RWPE2 (cell line): ENCODE measurements around the gene AMH.

ENCODE experiments used
- ATAC-seq: fragments of 200-7000 bp; cut with Tn5 transposase; 3 replicates; pipeline ENCODE4 v1.9.1; 2021; ENCODE audit warnings: low read depth
- DNase-seq: peaks from one replicate; pipeline ENCODE4 v3.0.0-alpha.2; 2020; ENCODE audit warnings: low spot score
- H3K27ac ChIP-seq: fragments of 450-650 bp; 2 replicates; pipeline ENCODE4 v1.5.1; 2017; ENCODE audit warnings: mild to moderate bottlenecking; ENCODE audit not compliant: poor library complexity, severe bottlenecking
- H3K27me3 ChIP-seq: fragments of 250-450 bp; sonication (Bioruptor Pico); 2 replicates; pipeline ENCODE4 v1.5.1; 2021; ENCODE audit warnings: mild to moderate bottlenecking, moderate library complexity; ENCODE audit not compliant: insufficient read depth, poor library complexity, severe bottlenecking
- H3K36me3 ChIP-seq: fragments of 250-450 bp; sonication (Bioruptor Pico); 2 replicates; pipeline ENCODE4 v1.5.1; 2020; ENCODE audit warnings: low read depth, mild to moderate bottlenecking, moderate library complexity
- H3K4me1 ChIP-seq: fragments of 250-450 bp; sonication (Bioruptor Pico); 2 replicates; pipeline ENCODE4 v1.5.1; 2021; ENCODE audit warnings: mild to moderate bottlenecking, moderate library complexity; ENCODE audit not compliant: insufficient read depth, poor library complexity, severe bottlenecking
- H3K4me3 ChIP-seq: fragments of 250-450 bp; sonication (Bioruptor Pico); 2 replicates; pipeline ENCODE4 v1.5.1; 2021; ENCODE audit warnings: mild to moderate bottlenecking, moderate library complexity; ENCODE audit not compliant: severe bottlenecking
- H3K9me3 ChIP-seq: fragments of 250-450 bp; sonication (Bioruptor Pico); 2 replicates; pipeline ENCODE4 v1.5.1; 2021; ENCODE audit warnings: mild to moderate bottlenecking, moderate library complexity; ENCODE audit not compliant: severe bottlenecking
- TF ChIP-seq, protein P1 (sequence below): fragments of 450-650 bp; IDR thresholded peaks from one replicate; pipeline ENCODE4 v1.5.1; 2017; ENCODE audit warnings: mild to moderate bottlenecking, moderate library complexity; ENCODE audit not compliant: poor library complexity, severe bottlenecking

AMH gene

DNA sequence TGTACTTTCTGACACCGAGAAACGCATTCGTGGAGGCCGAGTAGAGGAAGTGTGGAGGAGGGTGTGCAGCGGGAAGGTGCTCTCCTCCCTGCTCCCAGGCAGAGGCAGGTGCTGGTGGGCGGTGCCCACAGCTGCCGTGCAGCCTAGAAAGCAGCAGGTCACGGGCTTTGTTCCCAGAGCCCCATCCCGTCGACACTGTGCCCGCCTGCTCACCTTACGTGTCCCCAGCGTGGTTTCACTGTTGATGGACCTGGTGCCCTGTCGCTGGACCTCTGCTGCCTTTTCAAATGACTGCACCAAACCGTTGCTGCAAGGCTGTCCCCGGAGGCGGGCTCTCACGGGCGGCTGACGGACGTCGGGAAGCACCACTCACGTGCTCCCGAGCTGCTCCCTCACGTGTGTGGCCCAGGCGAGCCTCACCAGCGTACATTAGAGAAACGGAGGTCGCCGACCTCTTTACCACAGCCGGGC, 33.8 kb upstream of the AMH start:
- no peak overlapping the region for H3K27ac ChIP-seq
- H3K4me1 ChIP-seq: no peaks in the 10 kb centered on the region
- peaks cover 75% of the 10 kb centered on the region for H3K36me3 ChIP-seq
- H3K9me3 ChIP-seq: no peaks in the 10 kb centered on the region
- DNase-seq: no peak
- no peak for ATAC-seq
- no peak overlapping the region for H3K4me3 ChIP-seq
- TF ChIP-seq, protein P1, sequence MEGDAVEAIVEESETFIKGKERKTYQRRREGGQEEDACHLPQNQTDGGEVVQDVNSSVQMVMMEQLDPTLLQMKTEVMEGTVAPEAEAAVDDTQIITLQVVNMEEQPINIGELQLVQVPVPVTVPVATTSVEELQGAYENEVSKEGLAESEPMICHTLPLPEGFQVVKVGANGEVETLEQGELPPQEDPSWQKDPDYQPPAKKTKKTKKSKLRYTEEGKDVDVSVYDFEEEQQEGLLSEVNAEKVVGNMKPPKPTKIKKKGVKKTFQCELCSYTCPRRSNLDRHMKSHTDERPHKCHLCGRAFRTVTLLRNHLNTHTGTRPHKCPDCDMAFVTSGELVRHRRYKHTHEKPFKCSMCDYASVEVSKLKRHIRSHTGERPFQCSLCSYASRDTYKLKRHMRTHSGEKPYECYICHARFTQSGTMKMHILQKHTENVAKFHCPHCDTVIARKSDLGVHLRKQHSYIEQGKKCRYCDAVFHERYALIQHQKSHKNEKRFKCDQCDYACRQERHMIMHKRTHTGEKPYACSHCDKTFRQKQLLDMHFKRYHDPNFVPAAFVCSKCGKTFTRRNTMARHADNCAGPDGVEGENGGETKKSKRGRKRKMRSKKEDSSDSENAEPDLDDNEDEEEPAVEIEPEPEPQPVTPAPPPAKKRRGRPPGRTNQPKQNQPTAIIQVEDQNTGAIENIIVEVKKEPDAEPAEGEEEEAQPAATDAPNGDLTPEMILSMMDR: no peak
- no peaks in the 10 kb centered on the region for H3K27me3 ChIP-seq

DNA sequence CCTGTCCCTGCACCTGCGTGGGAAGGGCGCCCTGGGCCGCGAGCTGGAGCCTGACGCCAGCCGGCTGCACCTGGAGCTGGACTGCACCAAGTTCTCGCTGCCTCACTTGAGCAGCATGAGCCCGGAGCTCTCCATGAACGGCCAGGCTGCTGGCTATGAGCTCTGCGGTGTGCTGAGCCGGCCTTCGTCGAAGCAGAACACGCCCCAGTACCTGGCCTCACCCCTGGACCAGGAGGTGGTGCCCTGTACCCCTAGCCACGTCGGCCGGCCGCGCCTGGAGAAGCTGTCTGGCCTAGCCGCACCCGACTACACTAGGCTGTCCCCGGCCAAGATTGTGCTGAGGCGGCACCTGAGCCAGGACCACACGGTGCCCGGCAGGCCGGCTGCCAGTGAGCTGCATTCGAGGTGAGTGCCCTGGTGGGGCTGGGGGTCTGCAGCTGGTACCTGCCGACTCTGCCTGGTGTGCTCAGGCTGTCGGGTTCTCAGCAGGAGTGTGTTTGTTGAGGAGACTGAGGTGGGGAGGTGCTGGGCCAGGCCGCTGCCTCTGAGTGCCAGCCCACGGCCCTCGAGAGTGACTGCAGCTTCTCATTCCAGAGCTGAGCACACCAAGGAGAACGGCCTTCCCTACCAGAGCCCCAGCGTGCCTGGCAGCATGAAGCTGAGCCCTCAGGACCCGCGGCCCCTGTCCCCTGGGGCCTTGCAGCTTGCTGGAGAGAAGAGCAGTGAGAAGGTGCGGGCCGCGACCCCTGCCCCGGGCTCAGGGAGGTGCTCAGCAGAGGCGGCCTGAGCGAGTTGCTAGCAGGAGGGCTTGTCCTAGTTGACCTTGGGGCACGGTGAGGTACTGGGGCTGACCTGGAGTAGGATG, 32.5 kb upstream of the AMH start:
- H3K36me3 ChIP-seq: peaks cover 77% of the 10 kb centered on the region

DNA sequence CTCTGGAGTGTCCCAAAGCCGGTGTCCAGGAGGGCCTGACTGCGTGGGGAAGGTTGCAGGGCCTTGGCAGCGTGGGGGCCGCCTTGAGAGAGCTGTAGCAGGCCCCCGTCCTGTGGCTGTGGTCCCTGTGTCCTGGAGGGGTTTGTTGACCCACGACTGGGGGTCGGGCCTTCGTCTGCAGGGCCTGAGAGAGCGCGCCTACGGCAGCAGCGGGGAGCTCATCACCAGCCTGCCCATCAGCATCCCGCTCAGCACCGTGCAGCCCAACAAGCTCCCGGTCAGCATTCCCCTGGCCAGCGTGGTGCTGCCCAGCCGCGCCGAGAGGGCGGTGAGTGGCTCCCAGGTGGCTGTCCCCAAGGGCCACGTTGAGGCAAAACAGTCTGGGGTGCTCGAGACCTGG, 31.5 kb upstream of the AMH start:
- Histone ChIP-seq H3K36me3 (peaks cover 76% of the 10 kb centered on the region), H3K4me3 (no peak overlapping the region)

More for the DNA sequence above, 32.5 kb upstream of the AMH start:
- Histone ChIP-seq H3K9me3 (no peaks in the 10 kb centered on the region), H3K4me1 (no peaks in the 10 kb centered on the region), H3K4me3 (no peak overlapping the region), H3K27me3 (no peaks in the 10 kb centered on the region), H3K27ac (no peak overlapping the region)
- TF ChIP-seq, protein P1: no peak
- ATAC-seq: no peak
- no peak for DNase-seq

DNA sequence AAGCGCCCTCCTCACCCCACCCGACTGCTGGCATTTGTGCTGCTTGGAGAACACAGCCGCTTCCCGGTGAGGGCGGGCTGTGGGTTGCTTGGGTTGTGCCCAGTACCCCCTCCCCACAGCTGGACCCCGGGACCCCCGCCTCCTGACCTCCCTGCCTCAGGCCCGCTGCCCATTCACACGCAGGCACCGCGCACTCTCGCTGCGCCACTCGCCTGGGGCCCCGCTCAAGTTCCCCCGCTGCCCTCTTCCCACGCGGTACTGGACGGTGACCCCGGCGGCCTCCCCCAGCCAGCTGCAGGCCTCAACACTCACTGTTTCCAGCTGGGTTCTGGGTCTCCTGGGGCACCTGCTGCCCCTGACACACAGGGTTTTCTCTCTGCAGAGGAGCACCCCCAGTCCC, 29.4 kb upstream of the AMH start:
- DNase-seq (no peak), ATAC-seq (no peak)
- Histone ChIP-seq H3K36me3 (peaks cover 62% of the 10 kb centered on the region), H3K27me3 (no peaks in the 10 kb centered on the region), H3K27ac (no peak overlapping the region), H3K4me3 (no peak overlapping the region), H3K4me1 (no peaks in the 10 kb centered on the region), H3K9me3 (no peaks in the 10 kb centered on the region)
- TF ChIP-seq, protein P1: no peak

More for the DNA sequence above, 31.5 kb upstream of the AMH start:
- ATAC-seq: no peak
- H3K9me3 ChIP-seq: no peaks in the 10 kb centered on the region
- no peak for DNase-seq
- H3K4me1 ChIP-seq: no peaks in the 10 kb centered on the region
- TF ChIP-seq, protein P1: no peak
- no peaks in the 10 kb centered on the region for H3K27me3 ChIP-seq
- no peak overlapping the region for H3K27ac ChIP-seq
